ENCODE data around the gene MRM2. TPM values are rescaled to one million over a fixed set of nuclear protein-coding genes. Genes with fewer than 3 reads are reported as not detected.

Gene MRM2
- total RNA-seq, result 15.1 TPM

DNA sequence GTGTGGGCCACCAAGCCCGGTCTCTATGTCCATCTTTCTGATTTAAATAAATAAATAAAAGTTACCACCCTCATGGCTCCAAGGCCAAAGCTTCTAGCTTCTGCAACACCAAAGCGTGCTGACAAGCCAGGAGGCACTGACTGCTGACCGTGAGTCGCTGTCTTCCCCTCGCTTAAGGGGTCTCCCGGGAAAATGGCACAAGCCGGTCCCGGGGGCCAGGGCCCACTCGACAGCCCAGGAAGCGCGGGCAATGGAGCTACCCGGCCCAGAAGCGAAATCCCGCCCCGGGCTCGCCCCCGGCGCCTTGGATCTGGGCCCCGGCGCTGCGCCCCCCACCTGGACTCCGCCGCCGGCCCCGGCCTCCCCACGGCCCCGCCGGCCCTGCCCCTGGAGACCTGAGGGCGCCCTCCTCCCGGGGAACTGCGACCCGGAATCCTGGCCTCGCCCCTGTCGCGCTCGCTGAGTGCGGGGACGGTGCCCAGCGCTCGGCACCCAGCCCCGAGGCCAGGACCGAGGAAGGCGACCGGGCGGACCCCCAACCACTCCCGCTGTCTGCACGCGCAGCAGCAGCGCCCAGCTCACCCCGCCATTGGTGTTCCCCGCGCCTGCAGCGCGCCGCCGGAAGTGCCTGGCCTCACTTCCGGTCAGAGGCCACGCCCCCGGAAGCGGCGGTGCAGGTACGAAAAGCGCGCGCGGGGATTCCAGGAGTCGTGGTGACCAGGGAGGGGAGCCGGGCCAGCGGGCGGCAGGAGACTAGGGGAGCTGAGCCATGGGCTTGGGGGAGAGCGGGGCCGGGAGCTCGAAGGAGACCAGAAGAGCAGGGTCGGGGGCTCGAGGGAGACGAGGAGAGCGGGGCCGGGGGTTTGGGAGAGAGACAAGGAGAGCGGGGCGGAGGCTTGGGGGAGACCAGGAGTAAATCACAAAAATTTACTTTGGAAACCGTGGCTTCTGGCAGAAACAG is at the start of gene MRM2, which contains the start of gene NUDT1:
Gene MRM2 (minus strand): TSS at position 626 of the 961 bp plus-strand sequence. CDS start 36 bp downstream, at position 590.
Gene NUDT1 (plus strand): TSS at position 647 of the 961 bp plus-strand sequence. CDS start 2,349 bp downstream, outside the sequence.

DNA sequence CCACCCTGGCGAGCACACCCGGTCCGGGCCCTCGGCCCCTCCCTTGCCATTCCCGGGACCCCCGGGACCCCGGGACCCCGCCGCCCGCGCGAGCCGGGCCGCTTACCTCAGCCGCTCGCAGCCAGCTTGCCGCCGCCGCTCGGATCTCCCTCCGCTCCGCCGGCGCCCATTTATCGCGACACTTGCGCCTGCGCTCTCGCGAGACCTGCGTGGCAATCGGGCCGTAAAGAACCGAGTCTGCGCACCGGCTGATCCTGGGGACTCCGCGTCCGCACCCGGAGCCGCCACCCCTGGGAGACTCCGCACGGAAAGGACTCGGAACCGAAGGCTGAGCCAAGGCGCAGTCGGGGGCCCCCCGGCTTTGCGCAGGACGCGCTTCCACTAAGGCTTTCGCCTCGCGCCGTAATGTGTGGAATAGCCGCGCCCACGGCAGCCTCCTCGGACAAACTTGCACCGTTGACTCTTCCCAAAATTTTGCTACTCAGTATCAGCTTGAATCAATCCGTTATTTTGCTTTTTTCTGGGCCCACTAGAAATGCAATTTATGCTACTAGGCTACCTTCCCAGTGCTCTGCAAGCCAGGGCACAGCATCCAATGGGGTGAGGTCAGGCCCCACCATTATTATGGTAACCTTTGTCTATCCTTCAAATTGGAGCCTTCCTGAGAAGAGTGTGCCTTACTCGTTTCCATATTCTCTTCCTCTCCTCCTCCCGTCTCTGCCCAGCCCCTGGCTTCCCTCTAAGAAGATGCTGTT is 9.1 kb downstream of the MRM2 start, which contains the start of gene MAD1L1:
Gene MAD1L1 (minus strand): TSS at position 180 of the 755 bp plus-strand sequence. CDS start 2,812 bp downstream, outside the sequence.

Other genes starting within 250 kb of the MRM2 start
- 41.0 TPM for gene MAD1L1, start 9.3 kb downstream of the MRM2 start, total RNA-seq
- 14.9 TPM for gene NUDT1, start within 50 bp of the MRM2 start, total RNA-seq
- 31.1 TPM for gene SNX8, start 72.2 kb upstream of the MRM2 start, total RNA-seq
- gene EIF3B, start 112.6 kb upstream of the MRM2 start, total RNA-seq, result 113 TPM
- 14.5 TPM for gene CHST12, start 161.4 kb upstream of the MRM2 start, total RNA-seq
- gene GRIFIN, start 234.2 kb upstream of the MRM2 start, total RNA-seq, result not detected

Measured in metanephros (tissue), 1 donor.